ENCODE data around the gene HDAC4. TPM values are rescaled to one million over a fixed set of nuclear protein-coding genes. Genes with fewer than 3 reads are reported as not detected.
A peak's percentile ranks its signal among the peaks of the same experiment; 100 is the strongest.

HDAC4 gene
- total RNA-seq, 1 experiment from 2014 or later: 32.0 TPM

DNA sequence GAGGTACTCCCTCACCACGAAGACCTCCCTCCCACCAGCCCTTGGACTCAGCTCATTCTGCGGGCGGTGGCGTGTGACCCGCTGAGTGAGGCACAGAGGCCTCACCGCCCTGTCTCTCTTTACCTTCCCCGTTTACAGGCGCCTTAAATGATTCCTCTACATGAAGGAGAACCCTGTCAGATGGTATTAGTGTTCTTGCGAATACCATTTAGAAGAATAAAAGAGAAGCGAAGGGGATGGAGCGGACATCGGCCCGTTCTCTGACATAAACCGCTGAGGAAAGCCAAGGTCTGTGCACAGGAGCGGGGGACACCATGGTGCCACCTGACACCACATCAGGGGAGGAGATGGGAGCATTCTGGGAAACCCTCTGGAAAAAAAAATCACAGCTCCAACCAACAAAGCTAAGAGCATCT lies 179.8 kb downstream of the HDAC4 start:
- Mint-ChIP-seq H3K36me3 (ENCODE audit: insufficient read depth in 1 of 3, low read depth in 3 of 3) (no peaks in the 10 kb centered on the region; a peak in 1 of 7 replicates), H3K27ac (peak overlapping the region in 1 of 3 experiments; percentile 73; a peak in 3 of 7 replicates), H3K4me1 (peaks cover 46 to 62% of the 10 kb centered on the region in 2 experiments), H3K9me3 (peaks cover 0 to 3% of the 10 kb centered on the region in 2 experiments; a peak in 1 of 5 replicates), H3K27me3 (ENCODE audit: low read depth) (no peaks in the 10 kb centered on the region), H3K4me3 (no peak overlapping the region)
- Histone ChIP-seq H3K56ac (ENCODE audit: insufficient read length, low read depth, low read length) (no peak overlapping the region), H2BK5ac (ENCODE audit: insufficient read length, low read length) (no peak overlapping the region), H3K4me1 (ENCODE audit: insufficient read depth, low read length) (no peaks in the 10 kb centered on the region; the same call in 1 of the 2 replicates), H3K79me1 (ENCODE audit: insufficient read depth, low read depth, low read length, poor library complexity, severe bottlenecking) (peaks cover 3% of the 10 kb centered on the region), H4K8ac (replicated peaks; ENCODE audit: insufficient read length, low read depth, low read length) (no peak overlapping the region), H3K79me2 (ENCODE audit: insufficient read depth, low read length) (peaks cover 1% of the 10 kb centered on the region; the same call in 1 of the 2 replicates), H3K9ac (ENCODE audit: extremely low read depth, insufficient read length, low read length) (no peak overlapping the region), H3K14ac (ENCODE audit: insufficient read depth, low read length) (no peak overlapping the region), H3K27ac (ENCODE audit: insufficient read length, low read depth, low read length) (no peak overlapping the region), H3K4ac (ENCODE audit: low read depth, low read length) (no peak overlapping the region), H2AFZ (ENCODE audit: low read length) (no peak overlapping the region), H3K9me3 (ENCODE audit: control insufficient read depth, low read depth, low read length) (no peaks in the 10 kb centered on the region), H4K5ac (ENCODE audit: insufficient read length, low read depth, low read length) (no peak overlapping the region), H3K23ac (ENCODE audit: insufficient read length, low read depth, low read length) (no peak overlapping the region), H3K27me3 (ENCODE audit: insufficient read depth, low read length) (no peaks in the 10 kb centered on the region), H3K4me2 (ENCODE audit: insufficient read depth, insufficient read length, low read length) (no peak overlapping the region), H2BK20ac (ENCODE audit: low read depth, low read length, poor library complexity, severe bottlenecking) (no peak overlapping the region), H3K18ac (ENCODE audit: insufficient read length, low read depth, low read length) (no peak overlapping the region), H2BK120ac (ENCODE audit: low read depth, low read length, poor library complexity, severe bottlenecking) (no peak overlapping the region), H3T11ph (ENCODE audit: low read length) (no peak overlapping the region), H2AK5ac (ENCODE audit: insufficient read length, low read length) (no peak overlapping the region), H3K23me2 (ENCODE audit: insufficient read length, low read depth, low read length, poor library complexity, severe bottlenecking) (no peaks in the 10 kb centered on the region), H2BK15ac (ENCODE audit: low read depth, low read length) (no peak overlapping the region), H2BK12ac (ENCODE audit: insufficient read length, low read depth, low read length) (no peak overlapping the region), H4K91ac (ENCODE audit: insufficient read length, low read depth, low read length) (no peak overlapping the region), H4K20me1 (ENCODE audit: control insufficient read depth, insufficient read depth, insufficient read length) (no peaks in the 10 kb centered on the region)
- WGBS (ENCODE audit: extremely low coverage, insufficient read length, low lambda C conversion rate): no CpG with 5 or more reads among the region's 15 CpGs
- TF ChIP-seq, protein P1, sequence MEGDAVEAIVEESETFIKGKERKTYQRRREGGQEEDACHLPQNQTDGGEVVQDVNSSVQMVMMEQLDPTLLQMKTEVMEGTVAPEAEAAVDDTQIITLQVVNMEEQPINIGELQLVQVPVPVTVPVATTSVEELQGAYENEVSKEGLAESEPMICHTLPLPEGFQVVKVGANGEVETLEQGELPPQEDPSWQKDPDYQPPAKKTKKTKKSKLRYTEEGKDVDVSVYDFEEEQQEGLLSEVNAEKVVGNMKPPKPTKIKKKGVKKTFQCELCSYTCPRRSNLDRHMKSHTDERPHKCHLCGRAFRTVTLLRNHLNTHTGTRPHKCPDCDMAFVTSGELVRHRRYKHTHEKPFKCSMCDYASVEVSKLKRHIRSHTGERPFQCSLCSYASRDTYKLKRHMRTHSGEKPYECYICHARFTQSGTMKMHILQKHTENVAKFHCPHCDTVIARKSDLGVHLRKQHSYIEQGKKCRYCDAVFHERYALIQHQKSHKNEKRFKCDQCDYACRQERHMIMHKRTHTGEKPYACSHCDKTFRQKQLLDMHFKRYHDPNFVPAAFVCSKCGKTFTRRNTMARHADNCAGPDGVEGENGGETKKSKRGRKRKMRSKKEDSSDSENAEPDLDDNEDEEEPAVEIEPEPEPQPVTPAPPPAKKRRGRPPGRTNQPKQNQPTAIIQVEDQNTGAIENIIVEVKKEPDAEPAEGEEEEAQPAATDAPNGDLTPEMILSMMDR (conservative IDR thresholded peaks at IDR 0.05): no peak
- no peak for DNase-seq
